CD14-positive monocyte (primary cell): Measurements from ENCODE around the gene CDKN2A. TPM values are rescaled to one million over a fixed set of nuclear protein-coding genes. Genes with fewer than 3 reads are reported as not detected.
A peak's percentile ranks its signal among the peaks of the same experiment; 100 is the strongest.

ENCODE experiments used
- DNase-seq, 3 donors: peaks; one replicate each; pipeline ENCODE4 v3.0.0-alpha.2; 2011 to 2022
- H2AFZ ChIP-seq: 2 replicates; pipeline ENCODE4 v1.6.0; 2012; ENCODE audit warnings: mild to moderate bottlenecking, low read depth, low read length, inconsistent platforms; ENCODE audit not compliant: insufficient read depth, poor library complexity, severe bottlenecking
- H3K27ac ChIP-seq, 2 donors: 1 replicate in 1 of 2; 2 replicates in 1 of 2; pipeline ENCODE4 v1.5.1; 2012 to 2013; ENCODE audit warnings: low read length in 2 of 2, control low read depth in 1 of 2, inconsistent platforms in 1 of 2, low read depth in 1 of 2, mild to moderate bottlenecking in 1 of 2
- H3K27me3 ChIP-seq, 2 donors: one replicate each; pipeline versions ENCODE4 v1.6.0 to v1.6.1; 2011 to 2013; ENCODE audit warnings: low read length in 2 of 2; ENCODE audit not compliant: control insufficient read depth in 2 of 2, insufficient read depth in 2 of 2
- H3K36me3 ChIP-seq, 2 donors: replicated peaks in 1 of 2; 1 replicate in 1 of 2; 2 replicates in 1 of 2; pipeline versions ENCODE4 v1.5.1 to v1.6.1; 2012 to 2013; ENCODE audit warnings: low read length in 2 of 2, control low read depth in 1 of 2, inconsistent platforms in 1 of 2, mild to moderate bottlenecking in 1 of 2; ENCODE audit not compliant: insufficient read depth in 2 of 2, control insufficient read depth in 1 of 2
- H3K4me1 ChIP-seq, 2 donors: 1 replicate in 1 of 2; 2 replicates in 1 of 2; pipeline versions ENCODE4 v1.5.1 to v1.6.1; 2012 to 2013; ENCODE audit warnings: low read length in 2 of 2, control low read depth in 1 of 2, inconsistent platforms in 1 of 2, mild to moderate bottlenecking in 1 of 2, moderate library complexity in 1 of 2; ENCODE audit not compliant: insufficient read depth in 2 of 2, control insufficient read depth in 1 of 2
- H3K4me2 ChIP-seq: replicated peaks from 2 replicates; pipeline ENCODE3; 2012; ENCODE audit warnings: low read length, moderate library complexity, mild to moderate bottlenecking; ENCODE audit not compliant: poor library complexity, severe bottlenecking; ENCODE audit errors: extremely low read depth
- H3K4me3 ChIP-seq, 3 experiments: fragments of 200-600 bp in 1 of 3; sonication (generic) in 1 of 3; replicated peaks in 1 of 3; 1 replicate in 2 of 3; 2 replicates in 1 of 3; pipeline ENCODE4 v1.5.1; 2011 to 2013; ENCODE audit warnings: low read length in 3 of 3, mild to moderate bottlenecking in 3 of 3, control low read depth in 2 of 3, low read depth in 2 of 3, inconsistent platforms in 1 of 3, moderate library complexity in 1 of 3
- H3K79me2 ChIP-seq: 2 replicates; pipeline ENCODE4 v1.6.0; 2012; ENCODE audit warnings: mild to moderate bottlenecking, control low read depth, inconsistent platforms, low read length, moderate library complexity; ENCODE audit not compliant: insufficient read depth
- H3K9ac ChIP-seq: 2 replicates; pipeline ENCODE4 v1.6.0; 2017; ENCODE audit warnings: low read length, mild to moderate bottlenecking; ENCODE audit not compliant: insufficient read depth, poor library complexity, severe bottlenecking
- H3K9me3 ChIP-seq, 2 donors: replicated peaks in 1 of 2; 1 replicate in 1 of 2; 2 replicates in 1 of 2; pipeline versions ENCODE4 v1.5.1 to v1.6.1; 2012 to 2013; ENCODE audit warnings: low read length in 2 of 2, control low read depth in 1 of 2; ENCODE audit not compliant: control insufficient read depth in 1 of 2, insufficient read depth in 1 of 2
- H4K20me1 ChIP-seq: 2 replicates; pipeline ENCODE4 v1.6.0; 2012; ENCODE audit warnings: mild to moderate bottlenecking, low read length, control low read depth, moderate library complexity; ENCODE audit not compliant: insufficient read depth
- H3K27ac Mint-ChIP-seq, 7 donors: one replicate each; pipeline ENCODE4 v1.8.0; 2020; ENCODE audit warnings: mild to moderate bottlenecking in 7 of 7, mixed read lengths in 7 of 7, moderate library complexity in 6 of 7, inconsistent platforms in 2 of 7
- H3K27me3 Mint-ChIP-seq, 3 donors: one replicate each; pipeline ENCODE4 v1.8.0; 2021 to 2022; ENCODE audit warnings: low read depth in 3 of 3, mild to moderate bottlenecking in 3 of 3, mixed read lengths in 3 of 3, moderate library complexity in 3 of 3, inconsistent platforms in 1 of 3
- H3K36me3 Mint-ChIP-seq, 2 donors: one replicate each; pipeline ENCODE4 v1.8.0; 2020; ENCODE audit warnings: mixed read lengths in 2 of 2, inconsistent platforms in 1 of 2, mild to moderate bottlenecking in 1 of 2
- H3K4me1 Mint-ChIP-seq: one replicate; pipeline ENCODE4 v1.8.0; 2020; ENCODE audit warnings: mild to moderate bottlenecking, mixed read lengths
- H3K4me3 Mint-ChIP-seq, 2 donors: one replicate each; pipeline ENCODE4 v1.8.0; 2020; ENCODE audit warnings: mild to moderate bottlenecking in 2 of 2, mixed read lengths in 2 of 2, moderate library complexity in 1 of 2
- H3K9me3 Mint-ChIP-seq, 7 donors: one replicate each; pipeline ENCODE4 v1.8.0; 2020 to 2022; ENCODE audit warnings: mixed read lengths in 7 of 7, mild to moderate bottlenecking in 6 of 7, moderate library complexity in 6 of 7, inconsistent platforms in 2 of 7
- CTCF ChIP-seq: fragments of 200-600 bp; IDR thresholded peaks from one replicate; pipeline ENCODE4 v1.8.0; 2022; ENCODE audit warnings: antibody characterized with exemption, mild to moderate bottlenecking
- WGBS: methylation state at CpG from one replicate; pipeline ENCODE4 v1.1.5; 2013; ENCODE audit warnings: missing lambda C conversion rate; ENCODE audit not compliant: insufficient coverage; 5-methylcytosine and 5-hydroxymethylcytosine counted together
- intact Hi-C, 2 donors: fragments of 100-400 bp; cut with micrococcal nuclease; formaldehyde crosslinking; loops; one replicate each; pipeline versions ENCODE4 v1.15.0 to v1.15.1; 2023
- polyA plus RNA-seq, 3 donors: library from polyadenylated mRNA; depleted of rRNA in 1 of 3; unstranded in 2 of 3; stranded (reverse) in 1 of 3; fragments of 300-500 nt in 2 of 3; fragments of >200 nt in 1 of 3; fragmentation: Illumina TruSeq in 2 of 3; gene quantifications; 1 replicate in 2 of 3; 2 replicates in 1 of 3; pipeline ENCODE4 v1.2.3, GENCODE V29; 2012 to 2021

Gene CDKN2A
- polyA plus RNA-seq, 3 donors = 0.86 to 1.6 (median 1.1) TPM

GRCh38 chr9:21985964-21986667 lies 8.1 kb downstream of the CDKN2A start:
- H2AFZ ChIP-seq = no peak overlapping the region
- H4K20me1 ChIP-seq = no peaks in the 10 kb centered on the region
- intact Hi-C loops = no loop called here
- Mint-ChIP-seq H3K27me3 (peaks cover 44 to 49% (median 48%) of the 10 kb centered on the region in 3 donors), H3K27ac (no peak overlapping the region), H3K4me3 (no peak overlapping the region), H3K36me3 (peaks cover 2 to 16% of the 10 kb centered on the region in 2 donors), H3K4me1 (peaks cover 50% of the 10 kb centered on the region), H3K9me3 (peaks cover 3 to 19% (median 14%) of the 10 kb centered on the region in 7 donors)
- WGBS = 76% methylated on average over 2 of the region's 5 CpGs
- H3K27ac ChIP-seq = no peak overlapping the region
- DNase-seq = no peak
- no peak for TF ChIP-seq CTCF
- H3K4me2 ChIP-seq = no peak overlapping the region
- H3K9ac ChIP-seq = no peak overlapping the region
- H3K36me3 ChIP-seq = no peaks in the 10 kb centered on the region
- peaks cover 53 to 73% of the 10 kb centered on the region in 2 donors for H3K27me3 ChIP-seq
- no peaks in the 10 kb centered on the region for H3K79me2 ChIP-seq
- H3K9me3 ChIP-seq = peaks cover 8 to 15% of the 10 kb centered on the region in 2 donors
- H3K4me3 ChIP-seq = no peak overlapping the region
- peaks cover 27 to 52% of the 10 kb centered on the region in 2 donors for H3K4me1 ChIP-seq

GRCh38 chr9:21984101-21984500 lies 10.1 kb downstream of the CDKN2A start:
- H3K79me2 ChIP-seq = no peaks in the 10 kb centered on the region
- no peak overlapping the region for H3K9ac ChIP-seq
- peaks cover 33 to 46% (median 42%) of the 10 kb centered on the region in 3 donors for H3K27me3 Mint-ChIP-seq
- peak overlapping the region in 2 of 7 donors; percentile 79 to 86 for H3K27ac Mint-ChIP-seq
- DNase-seq = peak in 1 of 3 donors; percentile 36
- TF ChIP-seq CTCF = no peak
- peaks cover 2 to 5% of the 10 kb centered on the region in 2 donors for H3K36me3 Mint-ChIP-seq
- peak overlapping the region in 1 of 2 donors; percentile 68 for H3K27ac ChIP-seq
- peak overlapping the region in 1 of 2 donors; percentile 35 for H3K4me3 Mint-ChIP-seq
- H3K4me2 ChIP-seq = no peak overlapping the region
- peaks cover 0 to under 1% of the 10 kb centered on the region in 2 donors for H3K9me3 ChIP-seq
- no peaks in the 10 kb centered on the region for H4K20me1 ChIP-seq
- intact Hi-C loops = no loop called here
- H2AFZ ChIP-seq = no peak overlapping the region
- H3K27me3 ChIP-seq = peaks cover 48 to 70% of the 10 kb centered on the region in 2 donors
- H3K9me3 Mint-ChIP-seq = peaks cover under 1 to 16% (median 6%) of the 10 kb centered on the region in 7 donors
- no peaks in the 10 kb centered on the region for H3K36me3 ChIP-seq
- H3K4me3 ChIP-seq = no peak overlapping the region
- peaks cover 40% of the 10 kb centered on the region for H3K4me1 Mint-ChIP-seq
- H3K4me1 ChIP-seq = peaks cover 17 to 42% of the 10 kb centered on the region in 2 donors
